ENCODE results near the gene PRUNE1.

The PRUNE1 gene

DNA sequence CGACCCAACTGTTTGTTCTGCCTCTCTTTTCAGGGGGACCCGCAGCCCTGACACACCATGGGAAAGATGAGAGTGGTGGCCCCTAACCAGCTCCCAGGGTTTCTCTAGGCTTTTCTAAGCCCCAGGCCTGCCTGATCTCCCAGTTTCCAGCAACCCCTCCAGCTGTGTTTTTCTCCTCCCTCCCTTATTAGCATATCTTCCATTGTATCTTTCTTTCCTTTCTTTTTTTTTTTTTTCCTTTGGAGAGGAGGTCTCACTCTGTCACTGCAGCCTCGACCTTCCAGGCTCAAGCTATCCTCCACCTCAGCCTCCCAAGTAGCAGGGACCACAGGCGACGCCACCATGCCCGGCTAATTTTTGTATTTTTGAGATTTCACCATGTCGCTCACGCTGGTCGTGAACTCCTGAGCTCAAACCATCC is 31.8 kb upstream of the PRUNE1 start:
- Histone ChIP-seq H3K27me3 (ENCODE audit: insufficient read depth, low read depth) (no peaks in the 10 kb centered on the region), H3K36me3 (ENCODE audit: insufficient read depth) (no peaks in the 10 kb centered on the region), H4K20me1 (ENCODE audit: insufficient read depth) (peaks cover 11% of the 10 kb centered on the region; the same call in 1 of the 2 replicates), H2AFZ (ENCODE audit: low read depth) (no peak overlapping the region), H3K4me3 (IDR thresholded peaks at IDR 0.05; ENCODE audit: insufficient read depth, low read depth, low read length) (no peak overlapping the region), H3K79me2 (ENCODE audit: insufficient read depth, low read depth) (peaks cover 27% of the 10 kb centered on the region), H3K4me2 (no peak overlapping the region), H3K27ac (no peak overlapping the region), H3K9ac (no peak overlapping the region), H3K4me1 (ENCODE audit: low read depth, poor library complexity, severe bottlenecking) (peaks cover 65% of the 10 kb centered on the region)
- TF ChIP-seq, protein P1, sequence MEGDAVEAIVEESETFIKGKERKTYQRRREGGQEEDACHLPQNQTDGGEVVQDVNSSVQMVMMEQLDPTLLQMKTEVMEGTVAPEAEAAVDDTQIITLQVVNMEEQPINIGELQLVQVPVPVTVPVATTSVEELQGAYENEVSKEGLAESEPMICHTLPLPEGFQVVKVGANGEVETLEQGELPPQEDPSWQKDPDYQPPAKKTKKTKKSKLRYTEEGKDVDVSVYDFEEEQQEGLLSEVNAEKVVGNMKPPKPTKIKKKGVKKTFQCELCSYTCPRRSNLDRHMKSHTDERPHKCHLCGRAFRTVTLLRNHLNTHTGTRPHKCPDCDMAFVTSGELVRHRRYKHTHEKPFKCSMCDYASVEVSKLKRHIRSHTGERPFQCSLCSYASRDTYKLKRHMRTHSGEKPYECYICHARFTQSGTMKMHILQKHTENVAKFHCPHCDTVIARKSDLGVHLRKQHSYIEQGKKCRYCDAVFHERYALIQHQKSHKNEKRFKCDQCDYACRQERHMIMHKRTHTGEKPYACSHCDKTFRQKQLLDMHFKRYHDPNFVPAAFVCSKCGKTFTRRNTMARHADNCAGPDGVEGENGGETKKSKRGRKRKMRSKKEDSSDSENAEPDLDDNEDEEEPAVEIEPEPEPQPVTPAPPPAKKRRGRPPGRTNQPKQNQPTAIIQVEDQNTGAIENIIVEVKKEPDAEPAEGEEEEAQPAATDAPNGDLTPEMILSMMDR (conservative IDR thresholded peaks at IDR 0.05; ENCODE audit: low read depth, low read length): no peak

DNA sequence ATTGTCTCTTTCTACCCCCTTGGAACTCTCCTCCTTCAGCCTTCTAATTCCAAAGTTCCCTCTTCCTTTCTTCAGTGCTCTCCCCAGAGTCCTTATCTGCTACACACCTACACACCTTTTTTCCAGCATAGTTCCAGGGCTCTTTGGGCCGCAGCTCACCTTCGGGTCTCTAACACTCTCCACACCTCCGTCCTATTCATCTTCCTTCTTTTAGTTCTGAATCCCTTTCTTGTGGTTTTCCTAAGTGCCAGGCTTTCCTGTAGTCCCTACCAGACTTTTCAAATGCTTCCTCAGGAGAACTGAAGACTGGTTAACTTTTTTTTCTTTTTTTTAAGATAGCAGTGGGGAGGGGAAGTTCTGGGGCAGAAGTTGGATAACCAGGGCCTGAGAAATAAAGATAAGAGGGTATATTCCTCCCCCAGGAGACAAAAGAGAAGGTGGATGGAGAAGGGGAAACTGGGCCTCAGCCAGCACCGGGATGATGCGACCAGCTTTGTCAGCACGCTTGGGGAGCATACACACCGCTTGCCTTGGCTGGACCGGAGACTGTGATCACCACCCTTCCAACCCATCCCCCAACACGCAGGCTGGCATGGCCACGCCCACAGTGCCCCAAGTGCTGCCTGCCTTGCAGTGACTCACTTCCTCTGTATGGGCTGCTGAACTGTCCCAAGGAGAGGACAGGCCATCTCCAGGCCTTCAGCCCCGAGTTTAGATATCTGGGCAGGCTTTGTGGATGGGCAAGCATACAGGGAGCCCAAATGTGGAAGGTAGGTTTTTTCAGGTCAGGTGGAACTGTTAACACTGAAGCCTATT is 31.2 kb upstream of the PRUNE1 start:
- TF ChIP-seq, protein P1 (conservative IDR thresholded peaks at IDR 0.05; ENCODE audit: low read depth, low read length): no peak
- peak overlapping the region; percentile 42 for H2AFZ ChIP-seq (ENCODE audit: low read depth)
- H3K4me1 ChIP-seq (ENCODE audit: low read depth, poor library complexity, severe bottlenecking): peaks cover 65% of the 10 kb centered on the region
- 0 out of 2 replicates have a peak overlapping the region, but pooled peaks have one; percentile 1 for H3K27ac ChIP-seq
- peaks cover 5% of the 10 kb centered on the region; the same call in 1 of the 2 replicates for H4K20me1 ChIP-seq (ENCODE audit: insufficient read depth)
- no peaks in the 10 kb centered on the region for H3K27me3 ChIP-seq (ENCODE audit: insufficient read depth, low read depth)
- peaks cover 20% of the 10 kb centered on the region for H3K79me2 ChIP-seq (ENCODE audit: insufficient read depth, low read depth)
- peak overlapping the region; percentile 26 for H3K4me2 ChIP-seq
- no peak overlapping the region; the same call in 1 of the 2 replicates for H3K9ac ChIP-seq
- H3K36me3 ChIP-seq (ENCODE audit: insufficient read depth): no peaks in the 10 kb centered on the region
- H3K4me3 ChIP-seq (IDR thresholded peaks at IDR 0.05; ENCODE audit: insufficient read depth, low read depth, low read length): no peak overlapping the region

DNA sequence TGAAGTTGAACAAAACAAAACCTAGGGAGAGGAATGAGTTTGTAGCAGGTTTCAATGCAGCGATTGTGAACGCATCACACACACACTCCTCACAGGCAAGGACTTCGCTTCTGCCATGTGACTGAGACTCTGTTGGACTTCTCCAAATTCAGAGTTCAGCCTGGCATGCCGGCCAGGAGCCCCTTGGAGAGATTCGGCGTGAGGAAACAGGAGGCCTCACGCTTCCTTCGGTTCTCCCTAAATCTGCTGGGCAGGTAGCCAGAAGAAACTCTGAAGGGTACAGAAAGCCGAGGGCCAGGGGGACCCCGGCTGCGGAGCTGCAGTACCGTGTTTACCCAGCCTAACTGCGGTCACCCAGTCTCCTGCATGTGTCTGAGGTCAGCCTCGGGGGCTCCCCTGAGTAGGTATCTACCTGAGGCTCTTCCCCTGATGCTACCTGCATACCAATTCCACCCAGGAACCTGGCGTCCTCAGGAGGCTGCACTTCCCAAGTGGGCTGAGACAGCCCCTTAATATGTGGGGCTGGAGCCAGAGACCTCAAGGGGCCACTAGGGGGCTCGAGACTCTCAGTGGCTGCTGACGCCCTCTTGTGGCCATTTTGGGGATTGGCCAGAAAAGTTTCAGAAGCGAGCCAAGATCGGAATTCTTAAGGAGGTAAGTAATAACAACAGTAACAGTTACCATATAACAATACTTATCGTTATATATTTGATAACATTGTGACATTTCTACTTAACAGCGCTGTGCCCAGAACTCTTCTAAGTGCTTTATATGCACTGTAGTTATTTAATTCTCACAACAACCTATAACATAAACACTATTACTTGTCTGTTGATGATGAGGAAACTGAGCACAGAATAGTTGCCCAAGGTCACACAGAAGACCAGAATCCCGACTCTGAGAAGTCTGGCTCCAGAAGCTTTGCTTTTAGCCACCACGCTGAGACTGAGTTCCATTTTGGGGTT is 28.9 kb upstream of the PRUNE1 start:
- Histone ChIP-seq H3K79me2 (ENCODE audit: insufficient read depth, low read depth) (no peaks in the 10 kb centered on the region), H3K4me2 (peak overlapping the region; percentile 46), H3K27me3 (ENCODE audit: insufficient read depth, low read depth) (no peaks in the 10 kb centered on the region), H3K27ac (no peak overlapping the region), H4K20me1 (ENCODE audit: insufficient read depth) (no peaks in the 10 kb centered on the region), H3K4me3 (IDR thresholded peaks at IDR 0.05; ENCODE audit: insufficient read depth, low read depth, low read length) (peak overlapping the region; percentile 62), H3K9ac (no peak overlapping the region), H3K4me1 (ENCODE audit: low read depth, poor library complexity, severe bottlenecking) (peaks cover 54% of the 10 kb centered on the region), H3K36me3 (ENCODE audit: insufficient read depth) (no peaks in the 10 kb centered on the region), H2AFZ (ENCODE audit: low read depth) (peak overlapping the region; percentile 60)
- TF ChIP-seq, protein P1 (conservative IDR thresholded peaks at IDR 0.05; ENCODE audit: low read depth, low read length): peak; percentile 100

DNA sequence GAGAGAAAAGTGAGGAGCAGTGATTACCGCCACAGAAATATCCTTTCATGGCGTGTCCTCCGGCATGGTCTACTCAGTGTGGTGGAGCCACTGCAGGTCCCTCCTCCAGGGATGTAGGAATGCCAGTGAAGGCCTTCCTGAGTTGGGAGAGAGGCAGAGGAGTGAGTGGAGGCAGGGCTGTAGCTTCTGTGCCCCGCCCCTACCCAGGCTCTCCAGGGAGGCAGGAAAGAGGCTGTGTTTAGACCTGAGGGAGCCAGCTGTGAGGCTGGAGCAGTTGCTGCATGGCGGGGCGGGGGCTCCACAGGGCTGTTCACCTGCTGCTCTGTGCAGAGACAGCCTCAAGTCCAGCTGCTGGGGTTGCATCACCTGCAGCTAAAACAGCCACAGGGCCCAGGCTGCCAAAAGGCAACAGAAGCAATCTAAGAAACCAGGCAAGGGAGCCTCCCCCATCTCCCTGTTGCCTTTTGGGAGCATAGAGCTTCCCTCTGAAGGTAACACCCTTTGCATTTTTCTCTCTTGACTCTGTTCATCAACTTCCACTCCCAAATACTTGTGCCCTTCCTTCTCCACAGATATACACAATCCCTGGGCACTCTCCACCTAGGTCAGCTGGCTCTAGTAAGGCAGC is 27.0 kb upstream of the PRUNE1 start:
- Histone ChIP-seq H3K27me3 (ENCODE audit: insufficient read depth, low read depth) (no peaks in the 10 kb centered on the region), H2AFZ (ENCODE audit: low read depth) (peak overlapping the region; percentile 25), H3K4me2 (peak overlapping the region; percentile 27; the same call in 1 of the 2 replicates), H3K79me2 (ENCODE audit: insufficient read depth, low read depth) (no peaks in the 10 kb centered on the region), H3K4me3 (IDR thresholded peaks at IDR 0.05; ENCODE audit: insufficient read depth, low read depth, low read length) (no peak overlapping the region), H3K36me3 (ENCODE audit: insufficient read depth) (no peaks in the 10 kb centered on the region), H3K27ac (no peak overlapping the region), H3K4me1 (ENCODE audit: low read depth, poor library complexity, severe bottlenecking) (peaks cover 50% of the 10 kb centered on the region), H4K20me1 (ENCODE audit: insufficient read depth) (no peaks in the 10 kb centered on the region), H3K9ac (no peak overlapping the region)
- TF ChIP-seq, protein P1 (conservative IDR thresholded peaks at IDR 0.05; ENCODE audit: low read depth, low read length): no peak
